ENCODE results near the gene SRD5A3. TPM values are rescaled to one million over a fixed set of nuclear protein-coding genes. Genes with fewer than 3 reads are reported as not detected.

The SRD5A3 gene
- total and polyA plus RNA-seq, 9 of the 15 experiments (the other 6 are each of a cell fraction or from before 2014, with no cell fraction given) = 2.5 to 37.0 (median 13.3) TPM

- no peak for TF ChIP-seq PCBP1 (IDR thresholded peaks at IDR 0.05; ENCODE audit: low read depth, low read length, poor library complexity, severe bottlenecking)
- TF ChIP-seq NCOA1 (IDR thresholded peaks at IDR 0.05; ENCODE audit: low read depth) = no peak
- peak; percentile 70; the same call in 1 of the 2 replicates for TF ChIP-seq VEZF1 (CRISPR knock-in tag; IDR thresholded peaks at IDR 0.05)
- 0 out of 2 replicates have a peak, but pooled peaks have one; percentile 30 for TF ChIP-seq GABPA (tag; conservative IDR thresholded peaks at IDR 0.05; ENCODE audit: low read depth)
- 0 out of 2 replicates have a peak, but pooled peaks have one; percentile 3 for TF ChIP-seq CREM (IDR thresholded peaks at IDR 0.05; ENCODE audit: low read depth)
- TF ChIP-seq E2F1 (CRISPR knock-in tag; IDR thresholded peaks at IDR 0.05) = no peak
- no peak for TF ChIP-seq ZFP36 (IDR thresholded peaks at IDR 0.05; ENCODE audit: low read depth, low read length, partially characterized antibody)
- TF ChIP-seq ZNF277 (CRISPR knock-in tag; IDR thresholded peaks at IDR 0.05; ENCODE audit: borderline replicate concordance) = no peak
- peak; percentile 54 for TF ChIP-seq TBP (optimal IDR thresholded peaks at IDR 0.05; ENCODE audit: low read depth, low read length)
- TF ChIP-seq SUPT5H (IDR thresholded peaks at IDR 0.05) = peak; percentile 35; the same call in 1 of the 2 replicates
- TF ChIP-seq ZKSCAN8 (CRISPR knock-in tag; IDR thresholded peaks at IDR 0.05) = no peak
- no peak for TF ChIP-seq CHCHD3 (CRISPR knock-in tag; IDR thresholded peaks at IDR 0.05)
- TF ChIP-seq CC2D1A (IDR thresholded peaks at IDR 0.05) = no peak
- TF ChIP-seq ZNF655 (CRISPR knock-in tag; IDR thresholded peaks at IDR 0.05) = no peak
- no peak for TF ChIP-seq ZNF232 (CRISPR knock-in tag; IDR thresholded peaks at IDR 0.05)
- no peak for TF ChIP-seq RHOXF2B (CRISPR knock-in tag; conservative IDR thresholded peaks at IDR 0.05)
- no peak for TF ChIP-seq ELK1 (CRISPR knock-in tag; IDR thresholded peaks at IDR 0.05)
- no peak for TF ChIP-seq ELF4 (CRISPR knock-in tag; IDR thresholded peaks at IDR 0.05)
- no peak for TF ChIP-seq CREB1 (IDR thresholded peaks at IDR 0.05)
- no peak for TF ChIP-seq CREB1 (CRISPR knock-in tag; IDR thresholded peaks at IDR 0.05)
- no peak for TF ChIP-seq ZNF3 (CRISPR knock-in tag; IDR thresholded peaks at IDR 0.05)
- TF ChIP-seq ESRRA (IDR thresholded peaks at IDR 0.05; ENCODE audit: borderline replicate concordance, low read depth) = no peak
- no peak for TF ChIP-seq ESRRB (CRISPR knock-in tag; IDR thresholded peaks at IDR 0.05; ENCODE audit: borderline replicate concordance)
- peak; percentile 53; the same call in 1 of the 2 replicates for TF ChIP-seq POLR2A (conservative IDR thresholded peaks at IDR 0.05)
Observed at GRCh38 chr4:55336138-55337034, 9.7 kb upstream of the SRD5A3 start (continued).
